GM23338 (cell line): ENCODE measurements around the gene TBC1D9B.

Experiments
- CTCF ChIP-seq, 2 experiments: fragments of 200-600 bp in 1 of 2; sonication (generic) in 1 of 2; conservative IDR thresholded peaks; 2 replicates each; pipeline versions ENCODE4 v1.5.1 to v1.6.1; 2016 to 2017; ENCODE audit warnings: antibody characterized with exemption in 2 of 2, low read depth in 2 of 2, mild to moderate bottlenecking in 2 of 2, moderate library complexity in 1 of 2
- ETS1 ChIP-seq: IDR thresholded peaks from 2 replicates; pipeline ENCODE4 v1.6.1; 2016; ENCODE audit warnings: antibody characterized with exemption
- POLR2AphosphoS5 ChIP-seq: IDR thresholded peaks from 2 replicates; pipeline ENCODE4 v1.6.1; 2016; ENCODE audit warnings: antibody characterized with exemption, low read depth

- TF ChIP-seq ETS1 (no peak), CTCF (conservative IDR thresholded peaks at IDR 0.05; ENCODE audit: low read depth in 2 of 2) (no peak), POLR2AphosphoS5 (no peak)
Observed at GRCh38 chr5:179912386-179912785, 4.7 kb upstream of the TBC1D9B start.
